Measurements from ENCODE around the gene SLC27A5.
"Not testable (repeated sequence)": the region's sequence is repeated elsewhere in the genome, so short reads cannot be mapped to it uniquely, and the experiment has no call there.

The SLC27A5 gene

GRCh38 chr19:58466089-58466759 is 45.6 kb downstream of the SLC27A5 start:
- no peak for DNase-seq

GRCh38 chr19:58460039-58460438 is 51.8 kb downstream of the SLC27A5 start:
- DNase-seq, result no peak

DNA sequence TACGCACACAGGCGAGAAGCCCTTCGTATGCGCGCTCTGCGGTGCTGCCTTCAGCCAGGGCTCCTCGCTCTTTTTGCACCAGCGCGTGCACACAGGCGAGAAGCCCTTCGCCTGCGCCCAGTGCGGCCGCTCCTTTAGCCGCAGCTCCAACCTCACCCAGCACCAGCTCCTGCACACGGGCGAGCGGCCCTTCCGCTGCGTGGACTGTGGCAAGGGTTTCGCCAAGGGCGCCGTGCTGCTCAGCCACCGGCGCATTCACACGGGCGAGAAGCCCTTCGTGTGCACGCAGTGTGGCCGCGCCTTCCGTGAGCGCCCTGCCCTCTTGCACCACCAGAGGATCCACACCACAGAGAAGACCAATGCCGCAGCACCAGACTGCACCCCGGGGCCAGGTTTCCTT is 55.7 kb downstream of the SLC27A5 start:
- DNase-seq, result no peak

DNA sequence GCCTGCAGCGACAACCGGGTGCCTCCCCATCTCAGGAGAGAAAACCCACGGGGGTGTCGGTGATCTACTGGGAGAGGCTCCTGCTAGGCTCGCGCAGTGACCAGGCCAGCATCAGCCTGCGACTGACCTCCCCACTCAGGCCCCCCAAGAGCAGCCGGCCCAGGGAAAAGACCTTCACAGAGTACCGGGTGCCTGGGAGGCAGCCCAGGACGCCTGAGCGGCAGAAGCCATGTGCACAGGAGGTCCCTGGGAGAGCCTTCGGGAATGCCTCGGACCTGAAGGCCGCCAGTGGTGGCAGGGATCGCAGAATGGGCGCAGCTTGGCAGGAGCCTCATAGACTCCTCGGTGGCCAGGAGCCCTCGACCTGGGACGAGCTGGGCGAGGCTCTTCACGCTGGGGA is 56.5 kb downstream of the SLC27A5 start:
- DNase-seq, result no peak

DNA sequence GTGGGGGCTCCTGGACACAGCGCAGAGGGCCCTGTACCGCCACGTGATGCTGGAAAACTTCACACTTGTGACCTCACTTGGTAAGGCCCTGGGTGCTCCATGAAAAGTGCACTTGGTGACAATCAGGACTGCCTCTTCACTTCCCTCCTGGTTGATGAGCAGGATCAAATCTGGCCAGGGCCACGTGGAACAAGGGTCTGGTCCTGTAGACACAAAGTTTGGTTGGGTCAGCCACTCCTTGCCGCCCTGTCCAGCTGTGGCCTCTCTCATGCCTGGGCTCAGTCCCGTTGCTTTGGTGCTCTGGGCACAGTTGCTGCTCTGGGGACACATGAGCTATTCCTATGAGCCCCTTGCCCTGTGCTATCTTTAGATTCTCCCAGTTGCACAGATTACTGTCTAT is 58.0 kb downstream of the SLC27A5 start:
- no peak for DNase-seq

DNA sequence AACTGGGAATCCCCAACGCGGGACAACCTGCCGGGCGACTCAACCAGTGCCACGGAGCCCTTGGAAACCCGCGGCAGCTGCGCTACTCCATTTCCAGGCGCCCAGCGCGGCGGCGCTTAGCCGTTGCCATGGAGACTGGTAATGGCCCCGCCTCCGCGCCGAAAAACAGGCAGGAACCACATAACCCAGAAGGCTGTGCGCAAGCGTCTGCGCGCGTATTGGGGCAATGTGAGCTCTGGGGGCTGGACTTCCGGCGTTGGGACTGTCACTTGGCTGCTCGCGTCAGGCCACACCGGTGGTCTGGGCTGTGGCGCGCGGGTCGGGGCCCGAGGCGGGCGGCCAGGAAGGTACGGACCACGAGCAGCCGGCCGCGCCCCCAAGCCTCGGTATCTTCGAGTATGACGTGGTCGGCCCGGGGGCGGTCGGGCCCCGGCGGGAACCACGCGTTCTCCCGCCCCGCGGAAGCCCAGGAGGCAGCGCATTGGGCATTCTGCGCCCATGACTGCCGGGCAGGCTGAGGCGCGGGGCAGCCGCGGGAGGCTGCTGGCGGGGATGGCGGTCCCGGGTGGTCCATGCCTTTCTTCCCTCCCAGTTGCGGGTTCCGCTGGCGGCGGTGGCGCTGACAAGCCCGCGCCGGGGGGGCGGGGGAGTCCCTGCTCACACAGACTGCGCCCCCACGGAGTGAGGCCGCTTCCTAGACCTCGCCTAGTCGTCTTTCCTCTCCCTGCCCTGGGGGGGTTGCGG is 60.3 kb downstream of the SLC27A5 start, which contains the start of gene ZNF324B:
Gene ZNF324B, plus strand, starts transcription at position 265 of the 744 bp plus-strand sequence. CDS start 2,080 bp downstream, outside the sequence.
- peak; percentile 98 for DNase-seq

GRCh38 chr19:58450856-58451357 is 60.9 kb downstream of the SLC27A5 start:
- no peak for DNase-seq

DNA sequence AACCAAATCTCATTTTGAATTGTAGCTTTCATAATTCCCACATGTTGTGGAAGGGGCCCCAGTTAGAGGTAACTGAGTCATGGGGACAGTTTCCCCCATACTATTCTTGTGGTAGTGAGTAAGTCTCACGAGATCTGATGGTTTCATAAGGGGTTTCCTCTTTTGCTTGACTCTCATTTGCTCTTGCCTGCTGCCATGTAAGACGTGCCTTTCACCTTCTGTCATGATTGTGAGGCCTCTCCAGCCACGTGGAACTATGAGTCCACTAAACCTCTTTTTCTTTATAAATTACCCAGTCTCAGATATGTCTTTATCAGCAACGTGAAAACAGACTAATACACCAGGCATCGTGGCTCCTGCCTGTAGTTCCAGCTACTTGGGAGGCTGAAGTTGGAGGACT is 61.8 kb downstream of the SLC27A5 start:
- not testable (repeated sequence) for DNase-seq

GRCh38 chr19:58448860-58449259 is 62.9 kb downstream of the SLC27A5 start:
- DNase-seq, result not testable (repeated sequence)
